ENCODE results near the gene RCCD1.

- no peak for TF ChIP-seq TARDBP (IDR thresholded peaks at IDR 0.05)
- no peak for TF ChIP-seq NFRKB (IDR thresholded peaks at IDR 0.05)
- TF ChIP-seq FOXA1 (IDR thresholded peaks at IDR 0.05), result no peak
- no peak for TF ChIP-seq SP1 (IDR thresholded peaks at IDR 0.05)
- TF ChIP-seq BHLHE40 (IDR thresholded peaks at IDR 0.05; ENCODE audit: borderline replicate concordance), result no peak
- no peak for TF ChIP-seq ZNF384 (IDR thresholded peaks at IDR 0.05)
- TF ChIP-seq ARNT (IDR thresholded peaks at IDR 0.05), result no peak
Measured at GRCh38 chr15:90962021-90962420, 7.3 kb downstream of the RCCD1 start.

All from HEK293T (cell line).